Upper lobe of left lung (tissue), 4 donors: ENCODE measurements around the gene STX5.

Experiments
- POLR2A ChIP-seq, 4 donors: fragments of 450-650 bp; IDR thresholded peaks; one replicate each; pipeline ENCODE4 v1.5.1; 2016 to 2017; ENCODE audit warnings: antibody characterized with exemption in 4 of 4, mild to moderate bottlenecking in 2 of 4
- POLR2AphosphoS5 ChIP-seq, 2 donors: sonication (generic); formaldehyde crosslinking; IDR thresholded peaks; one replicate each; pipeline ENCODE4 v1.5.1; 2017; ENCODE audit warnings: antibody characterized with exemption in 2 of 2
- TF ChIP-seq, protein P1 (sequence below), 6 experiments: fragments of 450-650 bp in 4 of 6; fragments of 200-600 bp in 2 of 6; sonication (generic) in 2 of 6; IDR thresholded peaks; one replicate each; pipeline ENCODE4 v1.5.1; 2016 to 2019; ENCODE audit warnings: antibody characterized with exemption in 6 of 6

DNA sequence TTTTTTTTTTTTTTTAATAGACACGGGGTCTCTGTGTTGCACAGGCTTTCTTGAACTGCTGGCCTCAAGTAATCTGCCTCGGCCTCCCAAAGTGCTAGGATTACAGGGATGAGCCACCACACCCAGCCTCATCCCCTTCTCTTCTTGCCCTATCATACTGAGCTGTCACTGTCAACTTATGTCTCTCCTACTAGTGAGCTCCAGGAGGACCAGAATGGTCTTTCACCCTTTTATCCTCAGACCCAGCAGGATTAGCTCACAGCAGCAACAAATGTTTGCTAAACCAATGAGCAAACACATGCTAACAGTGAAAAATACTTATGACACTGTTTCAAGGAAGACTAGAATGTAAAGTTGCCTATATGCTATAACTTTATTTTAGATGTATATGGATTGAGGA, 20.2 kb downstream of the STX5 start:
- TF ChIP-seq POLR2A (IDR thresholded peaks at IDR 0.05) (no peak), POLR2AphosphoS5 (IDR thresholded peaks at IDR 0.05) (no peak)
- TF ChIP-seq, protein P1, sequence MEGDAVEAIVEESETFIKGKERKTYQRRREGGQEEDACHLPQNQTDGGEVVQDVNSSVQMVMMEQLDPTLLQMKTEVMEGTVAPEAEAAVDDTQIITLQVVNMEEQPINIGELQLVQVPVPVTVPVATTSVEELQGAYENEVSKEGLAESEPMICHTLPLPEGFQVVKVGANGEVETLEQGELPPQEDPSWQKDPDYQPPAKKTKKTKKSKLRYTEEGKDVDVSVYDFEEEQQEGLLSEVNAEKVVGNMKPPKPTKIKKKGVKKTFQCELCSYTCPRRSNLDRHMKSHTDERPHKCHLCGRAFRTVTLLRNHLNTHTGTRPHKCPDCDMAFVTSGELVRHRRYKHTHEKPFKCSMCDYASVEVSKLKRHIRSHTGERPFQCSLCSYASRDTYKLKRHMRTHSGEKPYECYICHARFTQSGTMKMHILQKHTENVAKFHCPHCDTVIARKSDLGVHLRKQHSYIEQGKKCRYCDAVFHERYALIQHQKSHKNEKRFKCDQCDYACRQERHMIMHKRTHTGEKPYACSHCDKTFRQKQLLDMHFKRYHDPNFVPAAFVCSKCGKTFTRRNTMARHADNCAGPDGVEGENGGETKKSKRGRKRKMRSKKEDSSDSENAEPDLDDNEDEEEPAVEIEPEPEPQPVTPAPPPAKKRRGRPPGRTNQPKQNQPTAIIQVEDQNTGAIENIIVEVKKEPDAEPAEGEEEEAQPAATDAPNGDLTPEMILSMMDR (IDR thresholded peaks at IDR 0.05): no peak
